ENCODE data around the gene ADAMTS14. TPM values are rescaled to one million over a fixed set of nuclear protein-coding genes. Genes with fewer than 3 reads are reported as not detected.

ADAMTS14 gene
- total and polyA plus RNA-seq, 8 donors, result 2.4 to 10.0 (median 6.6) TPM

DNA sequence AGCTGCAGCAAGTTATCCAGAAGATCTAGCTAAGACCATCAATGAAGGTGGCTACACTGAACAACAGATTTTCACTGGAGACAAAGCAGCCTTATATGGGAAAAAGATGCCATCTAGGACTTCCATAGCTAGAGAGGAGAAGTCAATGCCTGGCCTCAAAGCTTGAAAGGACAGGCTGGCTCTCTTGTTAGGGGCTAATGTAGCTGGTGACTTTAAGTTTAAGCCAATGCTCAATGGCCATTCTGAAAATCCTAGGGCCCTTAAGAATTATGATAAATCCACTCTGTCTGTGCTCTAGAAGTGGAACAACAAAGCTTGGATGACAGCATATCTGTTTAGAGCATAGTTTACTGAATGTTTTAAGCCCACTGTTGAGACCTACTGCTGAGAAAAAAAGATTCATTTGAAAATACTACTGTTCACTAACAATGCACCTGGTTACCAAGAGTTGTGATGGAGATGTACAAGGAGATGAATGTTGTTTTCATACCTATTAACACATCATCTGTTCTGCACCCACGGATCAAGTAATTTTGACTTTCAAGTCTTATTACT lies 13.6 kb upstream of the ADAMTS14 start:
- H3K27me3 ChIP-seq, result peaks cover 0 to 4% of the 10 kb centered on the region in 2 donors
- TF ChIP-seq, protein P1, sequence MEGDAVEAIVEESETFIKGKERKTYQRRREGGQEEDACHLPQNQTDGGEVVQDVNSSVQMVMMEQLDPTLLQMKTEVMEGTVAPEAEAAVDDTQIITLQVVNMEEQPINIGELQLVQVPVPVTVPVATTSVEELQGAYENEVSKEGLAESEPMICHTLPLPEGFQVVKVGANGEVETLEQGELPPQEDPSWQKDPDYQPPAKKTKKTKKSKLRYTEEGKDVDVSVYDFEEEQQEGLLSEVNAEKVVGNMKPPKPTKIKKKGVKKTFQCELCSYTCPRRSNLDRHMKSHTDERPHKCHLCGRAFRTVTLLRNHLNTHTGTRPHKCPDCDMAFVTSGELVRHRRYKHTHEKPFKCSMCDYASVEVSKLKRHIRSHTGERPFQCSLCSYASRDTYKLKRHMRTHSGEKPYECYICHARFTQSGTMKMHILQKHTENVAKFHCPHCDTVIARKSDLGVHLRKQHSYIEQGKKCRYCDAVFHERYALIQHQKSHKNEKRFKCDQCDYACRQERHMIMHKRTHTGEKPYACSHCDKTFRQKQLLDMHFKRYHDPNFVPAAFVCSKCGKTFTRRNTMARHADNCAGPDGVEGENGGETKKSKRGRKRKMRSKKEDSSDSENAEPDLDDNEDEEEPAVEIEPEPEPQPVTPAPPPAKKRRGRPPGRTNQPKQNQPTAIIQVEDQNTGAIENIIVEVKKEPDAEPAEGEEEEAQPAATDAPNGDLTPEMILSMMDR (IDR thresholded peaks at IDR 0.05), result no peak
- intact Hi-C loops (cut with DNase I), result no loop called here
- no peak for DNase-seq
- no peak overlapping the region for H3K27ac ChIP-seq
- no peak for ATAC-seq
- peaks cover 0 to 7% of the 10 kb centered on the region in 2 donors for H3K9me3 ChIP-seq
- H3K36me3 ChIP-seq, result no peaks in the 10 kb centered on the region
- H3K4me3 ChIP-seq, result no peak overlapping the region
- H3K4me1 ChIP-seq, result peaks cover 0 to under 1% of the 10 kb centered on the region in 2 donors

DNA sequence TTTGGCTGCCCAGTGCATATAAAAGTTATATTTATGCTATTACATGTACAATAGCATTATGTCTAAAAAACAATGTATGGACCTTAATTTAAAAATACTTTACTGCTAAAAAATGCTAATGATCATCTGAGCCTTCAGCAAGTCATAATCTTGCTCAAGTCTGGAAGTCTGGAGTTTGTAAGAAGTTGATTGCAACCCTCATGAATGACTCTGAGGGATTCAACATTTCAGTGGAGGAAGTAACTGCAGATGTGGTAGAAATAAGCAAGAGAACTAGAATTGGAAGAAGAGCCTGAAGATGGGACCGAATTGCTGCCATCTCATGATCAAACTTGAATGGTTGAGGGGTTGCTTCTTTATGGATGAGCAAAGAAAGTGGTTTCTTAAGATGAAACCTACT lies 13.0 kb upstream of the ADAMTS14 start:
- TF ChIP-seq, protein P1 (IDR thresholded peaks at IDR 0.05), result no peak
- no peak for ATAC-seq

GRCh38 chr10:70660722-70661121 lies 11.6 kb upstream of the ADAMTS14 start:
- Histone ChIP-seq H3K4me1 (peaks cover 0 to 6% of the 10 kb centered on the region in 2 donors), H3K9me3 (peaks cover 0 to 7% of the 10 kb centered on the region in 2 donors), H3K27me3 (peaks cover 0 to 4% of the 10 kb centered on the region in 2 donors), H3K27ac (no peak overlapping the region), H3K4me3 (no peak overlapping the region), H3K36me3 (no peaks in the 10 kb centered on the region)
- DNase-seq (no peak), ATAC-seq (no peak)
- TF ChIP-seq, protein P1 (IDR thresholded peaks at IDR 0.05), result no peak
- intact Hi-C loops (cut with DNase I), result no loop called here

More for the DNA sequence above, 13.0 kb upstream of the ADAMTS14 start:
- Histone ChIP-seq H3K36me3 (no peaks in the 10 kb centered on the region), H3K9me3 (peaks cover 0 to 7% of the 10 kb centered on the region in 2 donors), H3K4me1 (no peaks in the 10 kb centered on the region), H3K4me3 (no peak overlapping the region), H3K27ac (no peak overlapping the region), H3K27me3 (peaks cover 0 to 4% of the 10 kb centered on the region in 2 donors)
- DNase-seq, result no peak
- intact Hi-C loops (cut with DNase I), result no loop called here

- no peak for ATAC-seq
- Histone ChIP-seq H3K4me1 (peaks cover 0 to 6% of the 10 kb centered on the region in 2 donors), H3K4me3 (no peak overlapping the region), H3K27me3 (peaks cover 0 to 4% of the 10 kb centered on the region in 2 donors), H3K27ac (peak overlapping the region in 1 of 2 donors; percentile 72), H3K9me3 (peaks cover 0 to 7% of the 10 kb centered on the region in 2 donors), H3K36me3 (no peaks in the 10 kb centered on the region)
- DNase-seq, result no peak
- intact Hi-C loops (cut with DNase I), result no loop called here
- TF ChIP-seq, protein P1 (IDR thresholded peaks at IDR 0.05), result no peak
These were observed 10.5 kb upstream of the ADAMTS14 start for GRCh38 chr10:70661623-70662361.
